HG03571 (cell line): ENCODE results near the gene ZDHHC22.
"Not testable (repeated sequence)": the region's sequence is repeated elsewhere in the genome, so short reads cannot be mapped to it uniquely, and the experiment has no call there.

Source experiments
- ATAC-seq: cut with Tn5 transposase; IDR thresholded peaks from one replicate; pipeline ENCODE4 v1.9.1; 2021; ENCODE audit not compliant: unreplicated experiment

Gene ZDHHC22

GRCh38 chr14:77141214-77142004 lies at the start of gene ZDHHC22:
TSS of gene ZDHHC22 (minus strand) at chr14:77141791. CDS start at chr14:77139738, 2,053 bp downstream.
- ATAC-seq = no peak

GRCh38 chr14:77190977-77191376 lies 49.4 kb upstream of the ZDHHC22 start:
- ATAC-seq = no peak

GRCh38 chr14:77189479-77189878 lies 47.9 kb upstream of the ZDHHC22 start:
- ATAC-seq = no peak

- ATAC-seq = no peak
Observed at GRCh38 chr14:77187649-77188012, 46.0 kb upstream of the ZDHHC22 start.

GRCh38 chr14:77186911-77187648 lies 45.5 kb upstream of the ZDHHC22 start:
- no peak for ATAC-seq

- no peak for ATAC-seq
Observed at GRCh38 chr14:77185093-77185465, 43.5 kb upstream of the ZDHHC22 start.

GRCh38 chr14:77184396-77185092 lies 43.0 kb upstream of the ZDHHC22 start:
- no peak for ATAC-seq

GRCh38 chr14:77183896-77184295 lies 42.3 kb upstream of the ZDHHC22 start:
- ATAC-seq = no peak

GRCh38 chr14:77181603-77182437 lies 40.2 kb upstream of the ZDHHC22 start, which contains the start of gene TMEM63C:
TSS of gene TMEM63C (plus strand) at chr14:77181798. CDS start at chr14:77218814, 37,016 bp downstream.
- no peak for ATAC-seq

GRCh38 chr14:77180726-77181602 lies 39.4 kb upstream of the ZDHHC22 start:
- no peak for ATAC-seq

GRCh38 chr14:77178656-77179055 lies 37.1 kb upstream of the ZDHHC22 start:
- ATAC-seq = no peak

GRCh38 chr14:77177702-77178101 lies 36.1 kb upstream of the ZDHHC22 start:
- no peak for ATAC-seq

- ATAC-seq = no peak
Observed at GRCh38 chr14:77175843-77176242, 34.3 kb upstream of the ZDHHC22 start.

- ATAC-seq = not testable (repeated sequence)
Observed at GRCh38 chr14:77173911-77174617, 32.5 kb upstream of the ZDHHC22 start.

- ATAC-seq = no peak
Observed at GRCh38 chr14:77172916-77173315, 31.3 kb upstream of the ZDHHC22 start.

- no peak for ATAC-seq
Observed at GRCh38 chr14:77170045-77170444, 28.5 kb upstream of the ZDHHC22 start.

- no peak for ATAC-seq
Observed at GRCh38 chr14:77161011-77161410, 19.4 kb upstream of the ZDHHC22 start.

GRCh38 chr14:77158882-77159255 lies 17.3 kb upstream of the ZDHHC22 start:
- no peak for ATAC-seq

- ATAC-seq = no peak
Observed at GRCh38 chr14:77158175-77158881, 16.7 kb upstream of the ZDHHC22 start.
